Neural progenitor cell (in vitro differentiated cells): ENCODE measurements around the gene SPAG7. TPM values are rescaled to one million over a fixed set of nuclear protein-coding genes. Genes with fewer than 3 reads are reported as not detected.

ENCODE experiments used
- DNase-seq: peaks from one replicate; pipeline ENCODE4 v3.0.0-alpha.2; 2016; ENCODE audit warnings: low spot score
- H2AFZ ChIP-seq: fragments of 200-600 bp; sonication (generic); replicated peaks from 2 replicates; pipeline ENCODE4 v1.6.1; 2016; ENCODE audit warnings: antibody characterized with exemption
- H3F3A ChIP-seq: fragments of 200-600 bp; sonication (generic); 2 replicates; pipeline ENCODE4 v1.6.1; 2016; ENCODE audit warnings: antibody characterized with exemption, low read depth
- H3K27ac ChIP-seq: fragments of 200-600 bp; sonication (generic); 2 replicates; pipeline ENCODE4 v1.5.1; 2016; ENCODE audit warnings: mild to moderate bottlenecking
- H3K27me3 ChIP-seq: fragments of 200-600 bp; sonication (generic); 2 replicates; pipeline ENCODE4 v1.6.1; 2016; ENCODE audit warnings: mild to moderate bottlenecking, moderate library complexity
- H3K36me3 ChIP-seq: fragments of 200-600 bp; sonication (generic); 2 replicates; pipeline ENCODE4 v1.5.1; 2016
- H3K4me1 ChIP-seq: fragments of 200-600 bp; sonication (generic); 2 replicates; pipeline ENCODE4 v1.6.1; 2016; ENCODE audit warnings: mixed run types
- H3K4me2 ChIP-seq: fragments of 200-600 bp; sonication (generic); 2 replicates; pipeline ENCODE4 v1.6.1; 2016
- H3K4me3 ChIP-seq: fragments of 200-600 bp; sonication (generic); 2 replicates; pipeline ENCODE4 v1.5.1; 2016
- H3K79me2 ChIP-seq: fragments of 200-600 bp; sonication (generic); 2 replicates; pipeline ENCODE4 v1.6.1; 2016; ENCODE audit warnings: low read depth
- H3K9ac ChIP-seq: fragments of 200-600 bp; sonication (generic); 2 replicates; pipeline ENCODE4 v1.6.1; 2016
- H3K9me3 ChIP-seq: fragments of 200-600 bp; sonication (generic); 2 replicates; pipeline ENCODE4 v1.5.1; 2016; ENCODE audit warnings: low read depth
- H4K20me1 ChIP-seq: fragments of 200-600 bp; sonication (generic); 2 replicates; pipeline ENCODE4 v1.6.1; 2016; ENCODE audit warnings: low read depth
- H3K27ac Mint-ChIP-seq: 3 replicates; pipeline ENCODE4 v1.8.0; 2021; ENCODE audit warnings: mixed read lengths
- H3K27me3 Mint-ChIP-seq: 2 replicates; pipeline ENCODE4 v1.8.0; 2022; ENCODE audit warnings: low read depth, mild to moderate bottlenecking, inconsistent platforms, moderate library complexity, mixed read lengths; ENCODE audit not compliant: insufficient read depth
- H3K36me3 Mint-ChIP-seq: 3 replicates; pipeline ENCODE4 v1.8.0; 2021; ENCODE audit warnings: mixed read lengths
- H3K4me1 Mint-ChIP-seq: 3 replicates; pipeline ENCODE4 v1.8.0; 2021; ENCODE audit warnings: mixed read lengths
- H3K4me3 Mint-ChIP-seq: 3 replicates; pipeline ENCODE4 v1.8.0; 2021; ENCODE audit warnings: mild to moderate bottlenecking, moderate library complexity, mixed read lengths
- H3K9me3 Mint-ChIP-seq: 3 replicates; pipeline ENCODE4 v1.8.0; 2020; ENCODE audit warnings: mixed read lengths
- CTCF ChIP-seq: fragments of 200-600 bp; sonication (generic); IDR thresholded peaks from 2 replicates; pipeline ENCODE4 v1.5.1; 2017; ENCODE audit warnings: antibody characterized with exemption, mild to moderate bottlenecking
- EZH2 ChIP-seq: fragments of 200-600 bp; sonication (generic); IDR thresholded peaks from 2 replicates; pipeline ENCODE4 v1.6.1; 2017; ENCODE audit warnings: antibody characterized with exemption, mild to moderate bottlenecking, moderate library complexity
- EZH2phosphoT487 ChIP-seq: fragments of 200-600 bp; sonication (generic); IDR thresholded peaks from 2 replicates; pipeline ENCODE4 v1.6.1; 2017; ENCODE audit warnings: antibody characterized with exemption
- total RNA-seq: library from RNA; depleted of rRNA; stranded (reverse); fragments of >200 nt; gene quantifications from 2 replicates; pipeline ENCODE4 v1.2.3, GENCODE V29; 2015; ENCODE audit warnings: low replicate concordance

SPAG7 gene
- total RNA-seq, 1 donor from 2014 or later: 79.7 TPM

- Mint-ChIP-seq H3K36me3 (peaks cover 11% of the 10 kb centered on the region), H3K9me3 (no peaks in the 10 kb centered on the region), H3K4me1 (peaks cover 22% of the 10 kb centered on the region), H3K27ac (peak overlapping the region; percentile 63), H3K4me3 (no peak overlapping the region), H3K27me3 (peaks cover 4% of the 10 kb centered on the region)
- H3K4me3 ChIP-seq: no peak overlapping the region
- H3K27me3 ChIP-seq: peaks cover 49% of the 10 kb centered on the region
- peaks cover 13% of the 10 kb centered on the region for H3K79me2 ChIP-seq
- H3K27ac ChIP-seq: no peak overlapping the region
- no peak overlapping the region for H3K4me2 ChIP-seq
- no peak overlapping the region for H3K9ac ChIP-seq
- peaks cover 40% of the 10 kb centered on the region for H4K20me1 ChIP-seq
- H2AFZ ChIP-seq: no peak overlapping the region
- H3F3A ChIP-seq: peaks cover 15% of the 10 kb centered on the region
- H3K36me3 ChIP-seq: no peaks in the 10 kb centered on the region
- peaks cover 8% of the 10 kb centered on the region for H3K4me1 ChIP-seq
- no peak for DNase-seq
- no peaks in the 10 kb centered on the region for H3K9me3 ChIP-seq
- TF ChIP-seq CTCF: no peak
- no peak for TF ChIP-seq EZH2
- TF ChIP-seq EZH2phosphoT487: no peak
Observed at GRCh38 chr17:4973256-4974114, 5.9 kb upstream of the SPAG7 start.

GRCh38 chr17:4972752-4973151 lies 5.1 kb upstream of the SPAG7 start:
- H3K27me3 Mint-ChIP-seq: peaks cover 4% of the 10 kb centered on the region
- H3K36me3 Mint-ChIP-seq: peaks cover 11% of the 10 kb centered on the region
- Histone ChIP-seq H3K9ac (no peak overlapping the region), H3K4me3 (no peak overlapping the region), H3K27ac (no peak overlapping the region), H2AFZ (no peak overlapping the region), H3K9me3 (no peaks in the 10 kb centered on the region), H4K20me1 (peaks cover 40% of the 10 kb centered on the region), H3K79me2 (peaks cover 18% of the 10 kb centered on the region), H3F3A (peaks cover 23% of the 10 kb centered on the region), H3K4me2 (no peak overlapping the region), H3K36me3 (no peaks in the 10 kb centered on the region), H3K27me3 (peaks cover 42% of the 10 kb centered on the region), H3K4me1 (peaks cover 8% of the 10 kb centered on the region)
- H3K27ac Mint-ChIP-seq: peak overlapping the region; percentile 93
- TF ChIP-seq EZH2: no peak
- TF ChIP-seq CTCF: no peak
- no peak for DNase-seq
- no peak overlapping the region for H3K4me3 Mint-ChIP-seq
- no peaks in the 10 kb centered on the region for H3K9me3 Mint-ChIP-seq
- H3K4me1 Mint-ChIP-seq: peaks cover 22% of the 10 kb centered on the region

GRCh38 chr17:4972322-4972721 lies 4.7 kb upstream of the SPAG7 start:
- TF ChIP-seq EZH2phosphoT487 (no peak), EZH2 (no peak), CTCF (no peak)
- Histone ChIP-seq H3K4me2 (no peak overlapping the region), H3K79me2 (peaks cover 18% of the 10 kb centered on the region), H3K36me3 (no peaks in the 10 kb centered on the region), H3K4me1 (peaks cover 8% of the 10 kb centered on the region), H3K9ac (no peak overlapping the region), H3F3A (peaks cover 23% of the 10 kb centered on the region), H2AFZ (no peak overlapping the region), H4K20me1 (peaks cover 40% of the 10 kb centered on the region), H3K27me3 (peaks cover 38% of the 10 kb centered on the region), H3K27ac (no peak overlapping the region), H3K9me3 (no peaks in the 10 kb centered on the region), H3K4me3 (no peak overlapping the region)
- H3K4me1 Mint-ChIP-seq: peaks cover 22% of the 10 kb centered on the region
- peaks cover 11% of the 10 kb centered on the region for H3K36me3 Mint-ChIP-seq
- H3K27me3 Mint-ChIP-seq: peaks cover 4% of the 10 kb centered on the region
- no peak for DNase-seq
- no peak overlapping the region for H3K4me3 Mint-ChIP-seq
- peak overlapping the region; percentile 93 for H3K27ac Mint-ChIP-seq
- no peaks in the 10 kb centered on the region for H3K9me3 Mint-ChIP-seq
